Stimulated activated CD8-positive, alpha-beta memory T cell treated with anti-CD3 and anti-CD28 coated beads, Interleukin-12 subunit alpha, Interleukin-12 subunit beta, amount 100 ng/mL, for 1 hour (primary cell): ENCODE measurements around the gene HMCN1.

Experiments used
- DNase-seq: peaks from one replicate; pipeline ENCODE4 v3.0.0-alpha.2; 2020; ENCODE audit warnings: low read depth

HMCN1 gene

DNA sequence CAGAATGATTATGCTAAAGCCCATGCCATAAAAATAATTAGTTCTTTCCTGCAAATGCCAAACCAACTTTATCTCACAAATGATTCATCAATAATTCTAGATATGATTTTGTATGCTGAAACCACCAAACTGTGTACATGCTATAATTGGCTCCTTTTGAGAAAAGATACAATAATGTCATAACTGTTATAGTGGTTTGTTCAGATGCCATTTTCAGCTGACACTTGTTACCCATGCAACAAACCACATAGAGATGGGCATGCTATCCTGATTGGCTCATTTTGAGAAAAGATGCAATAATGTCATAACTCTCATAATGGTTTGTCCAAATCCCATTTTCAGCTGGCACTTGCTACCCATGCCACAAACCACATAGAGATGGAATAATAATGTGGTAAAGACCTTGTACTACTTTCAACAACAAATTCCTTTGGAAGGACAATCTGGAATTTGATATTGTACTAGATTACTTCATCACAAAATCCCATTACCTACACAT is 357.1 kb downstream of the HMCN1 start:
- no peak for DNase-seq

DNA sequence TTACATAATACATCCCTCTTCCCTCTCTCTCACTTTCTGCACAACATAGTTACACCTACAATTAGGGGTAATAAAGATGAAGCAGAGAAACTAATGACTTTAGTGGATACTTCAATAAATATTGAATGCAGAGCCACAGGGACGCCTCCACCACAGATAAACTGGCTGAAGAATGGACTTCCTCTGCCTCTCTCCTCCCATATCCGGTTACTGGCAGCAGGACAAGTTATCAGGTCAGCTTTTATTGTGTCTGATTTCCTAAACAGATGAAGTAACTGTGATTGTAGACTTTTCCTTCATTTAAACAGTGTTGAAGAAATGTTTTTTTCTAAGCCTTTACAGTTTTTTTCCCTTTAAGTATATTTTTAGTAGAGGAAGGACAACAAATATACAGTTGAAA is 359.2 kb downstream of the HMCN1 start:
- no peak for DNase-seq

DNA sequence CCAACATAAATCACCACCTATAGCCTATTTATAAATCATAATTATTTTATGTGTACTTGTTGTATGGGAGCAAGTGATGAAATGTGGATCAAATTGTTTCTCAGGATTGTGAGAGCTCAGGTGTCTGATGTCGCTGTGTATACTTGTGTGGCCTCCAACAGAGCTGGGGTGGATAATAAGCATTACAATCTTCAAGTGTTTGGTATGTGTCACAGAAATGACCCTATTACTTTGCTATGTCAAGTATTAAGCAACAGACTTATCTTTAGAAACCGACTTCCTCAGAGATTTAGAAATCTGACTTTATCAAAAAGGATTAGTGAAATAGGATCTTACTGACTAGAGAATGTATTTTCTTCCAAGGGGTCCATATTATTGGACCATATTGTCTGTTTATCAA is 360.0 kb downstream of the HMCN1 start:
- no peak for DNase-seq

DNA sequence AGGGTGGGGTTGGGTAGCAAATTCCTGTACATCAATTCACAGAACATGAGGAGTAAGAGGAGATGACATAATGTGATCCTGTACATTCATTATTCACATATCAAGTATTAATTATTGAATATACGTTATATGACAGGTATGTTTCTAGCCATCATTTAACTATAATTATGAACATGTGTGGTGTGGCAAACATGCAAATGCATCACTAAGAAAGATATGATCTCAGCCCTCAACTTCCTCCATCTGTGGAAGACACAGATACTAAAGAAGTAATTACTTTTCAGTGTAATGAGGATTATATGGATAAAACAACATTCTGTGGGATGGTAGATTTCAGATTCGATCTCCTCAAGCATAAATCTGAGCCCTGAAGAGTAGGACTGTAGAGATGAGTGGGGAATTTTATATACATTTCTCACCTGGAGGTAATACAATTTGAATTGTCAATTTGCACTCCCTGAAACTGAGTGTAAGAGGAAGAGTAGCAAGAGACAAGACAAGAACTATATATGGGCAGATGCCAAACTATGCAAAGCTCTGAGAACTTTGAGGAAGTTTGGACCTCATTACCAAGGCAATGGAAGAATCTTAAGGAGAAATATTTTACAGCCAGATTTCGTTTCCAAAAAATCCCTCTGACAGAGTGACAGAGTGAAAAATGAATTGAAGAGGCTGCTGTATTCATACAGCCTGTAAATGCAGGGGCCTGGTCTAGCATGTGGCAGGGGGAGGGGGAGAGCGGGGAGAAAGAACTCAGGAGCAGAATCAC is 365.3 kb downstream of the HMCN1 start:
- no peak for DNase-seq

DNA sequence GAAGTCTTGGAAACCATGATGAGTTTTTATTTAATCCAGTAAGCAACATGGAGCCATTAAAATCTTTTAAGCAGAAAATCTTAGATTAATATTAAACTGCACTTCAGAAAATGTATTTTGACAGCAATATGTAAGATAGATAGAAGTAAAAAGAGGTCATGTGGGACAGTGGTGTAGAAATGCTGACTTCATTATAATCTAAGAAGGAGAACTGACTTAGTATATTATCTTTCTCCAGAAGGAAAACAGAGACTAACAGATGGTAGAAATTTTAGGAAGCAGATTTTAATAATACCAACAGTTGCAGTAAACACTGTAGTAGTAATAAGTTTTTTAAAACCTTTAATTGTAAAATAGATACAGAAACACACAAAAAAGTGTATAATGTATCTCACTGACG is 367.9 kb downstream of the HMCN1 start:
- no peak for DNase-seq

GRCh38 chr1:186102547-186103148 is 368.5 kb downstream of the HMCN1 start:
- DNase-seq, result no peak

DNA sequence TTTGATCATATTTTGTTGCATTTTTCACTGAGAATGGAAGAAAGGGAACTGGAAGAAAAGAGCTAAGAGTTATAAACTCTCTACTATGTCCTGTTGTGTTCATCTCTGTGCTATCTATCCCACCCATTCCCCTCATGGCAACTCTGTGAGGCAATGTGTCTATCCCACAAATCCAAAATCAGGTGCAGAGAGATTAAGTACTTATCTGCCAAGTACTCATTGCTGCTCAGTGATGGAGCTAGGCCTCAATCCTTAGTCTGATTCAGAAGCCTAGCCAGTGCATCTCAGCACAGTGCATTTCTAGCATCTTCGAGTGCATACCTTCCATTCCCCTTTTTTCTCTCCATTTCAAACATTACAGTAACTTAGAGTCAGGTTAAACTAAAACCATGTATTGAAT is 370.3 kb downstream of the HMCN1 start:
- DNase-seq, result no peak

DNA sequence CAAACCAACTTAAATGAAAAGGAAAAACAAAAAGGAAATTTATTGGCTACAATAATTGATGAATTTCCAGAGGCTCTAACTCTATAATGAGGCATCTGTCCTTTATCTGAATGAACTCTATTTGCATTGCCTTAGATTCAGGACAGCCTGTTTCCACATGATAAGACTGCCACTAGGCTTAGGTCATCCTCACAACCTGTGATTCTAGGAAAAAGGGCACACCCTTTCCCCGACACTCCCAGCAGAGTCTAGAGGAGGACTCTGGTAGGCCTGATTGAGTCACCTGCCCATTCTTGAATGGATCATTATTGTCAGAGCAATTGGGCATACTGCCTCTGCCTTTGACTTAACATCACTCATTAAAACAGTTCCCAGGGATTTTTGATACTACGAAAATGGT is 378.1 kb downstream of the HMCN1 start:
- no peak for DNase-seq

DNA sequence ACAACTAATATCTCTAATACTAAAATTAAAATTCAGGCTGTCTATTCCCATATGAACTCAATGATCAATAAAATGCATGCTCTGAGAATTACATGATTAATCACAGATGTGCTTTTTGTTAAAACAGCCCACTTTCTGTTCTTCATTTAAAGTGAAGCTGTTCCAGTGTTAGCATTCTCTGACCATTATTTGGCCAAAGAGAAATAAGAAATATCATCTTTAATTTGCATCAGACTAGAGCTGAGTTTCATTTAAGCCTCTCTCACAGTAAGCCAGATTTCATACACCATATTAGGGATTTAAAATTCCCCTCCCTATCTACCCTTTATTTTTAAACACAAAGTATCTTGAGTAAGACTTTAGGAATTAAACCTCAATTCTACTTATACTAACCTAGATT is 379.3 kb downstream of the HMCN1 start:
- no peak for DNase-seq

DNA sequence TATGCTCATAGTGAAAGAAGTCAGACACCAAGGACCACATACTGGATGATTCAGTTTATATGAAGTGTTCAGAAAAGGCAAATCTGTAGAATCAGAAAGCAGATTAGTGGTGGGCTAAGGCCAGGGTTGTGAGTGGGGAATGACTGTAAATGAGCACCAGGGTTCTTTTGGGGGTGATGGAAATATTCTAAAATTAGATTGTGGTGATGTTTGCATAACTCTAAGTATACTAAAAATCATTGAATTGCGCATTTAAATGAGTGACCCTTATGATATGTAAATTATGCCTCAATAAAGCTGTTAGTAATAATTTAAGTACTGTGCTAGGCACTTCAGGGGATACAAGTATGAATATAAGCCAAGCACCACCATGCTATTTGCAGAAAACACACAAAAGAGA is 384.5 kb downstream of the HMCN1 start:
- no peak for DNase-seq

DNA sequence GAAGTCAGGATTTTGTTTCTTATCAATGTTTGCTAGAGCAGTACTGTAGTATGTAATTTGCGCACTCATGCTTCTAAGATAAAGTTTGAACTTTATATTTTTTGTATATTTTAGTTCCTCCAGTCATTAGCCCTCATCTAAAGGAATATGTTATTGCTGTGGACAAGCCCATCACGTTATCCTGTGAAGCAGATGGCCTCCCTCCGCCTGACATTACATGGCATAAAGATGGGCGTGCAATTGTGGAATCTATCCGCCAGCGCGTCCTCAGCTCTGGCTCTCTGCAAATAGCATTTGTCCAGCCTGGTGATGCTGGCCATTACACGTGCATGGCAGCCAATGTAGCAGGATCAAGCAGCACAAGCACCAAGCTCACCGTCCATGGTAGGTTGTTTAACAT is 388.6 kb downstream of the HMCN1 start:
- DNase-seq, result no peak

GRCh38 chr1:186125035-186125434 is 390.8 kb downstream of the HMCN1 start:
- no peak for DNase-seq

DNA sequence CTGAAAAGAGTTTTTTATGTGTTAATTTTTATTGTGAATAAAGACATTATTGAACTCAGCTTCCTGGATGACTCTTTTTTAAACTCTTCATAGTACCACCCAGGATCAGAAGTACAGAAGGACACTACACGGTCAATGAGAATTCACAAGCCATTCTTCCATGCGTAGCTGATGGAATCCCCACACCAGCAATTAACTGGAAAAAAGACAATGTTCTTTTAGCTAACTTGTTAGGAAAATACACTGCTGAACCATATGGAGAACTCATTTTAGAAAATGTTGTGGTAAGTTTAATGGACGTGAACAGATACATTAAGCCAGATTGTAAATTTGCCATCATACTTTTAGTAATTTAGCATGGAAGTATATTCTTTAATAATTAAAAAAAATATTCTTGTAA is 391.3 kb downstream of the HMCN1 start:
- no peak for DNase-seq

- DNase-seq, result no peak
These were observed 395.6 kb downstream of the HMCN1 start for GRCh38 chr1:186129758-186130157.

- no peak for DNase-seq
These were observed 404.9 kb downstream of the HMCN1 start for GRCh38 chr1:186139115-186139514.

DNA sequence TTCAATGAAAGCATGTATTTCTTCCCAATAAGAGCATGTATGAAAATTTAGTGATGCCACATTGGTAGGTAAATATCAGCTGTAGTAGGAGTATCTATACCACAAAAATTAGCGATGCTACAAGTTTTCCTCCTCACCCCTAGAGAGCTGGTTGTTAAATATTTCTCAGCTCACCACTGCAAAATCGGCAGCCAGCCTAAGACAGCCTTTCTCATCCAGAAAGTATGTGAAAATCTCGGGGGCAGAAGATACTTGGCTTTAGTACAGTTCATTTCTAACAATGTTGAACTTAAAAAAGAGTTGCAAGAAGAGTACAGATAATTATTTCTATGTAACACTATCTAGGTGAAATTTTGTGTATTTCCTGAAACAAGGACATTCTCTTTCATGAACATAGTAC is 405.5 kb downstream of the HMCN1 start:
- DNase-seq, result no peak

DNA sequence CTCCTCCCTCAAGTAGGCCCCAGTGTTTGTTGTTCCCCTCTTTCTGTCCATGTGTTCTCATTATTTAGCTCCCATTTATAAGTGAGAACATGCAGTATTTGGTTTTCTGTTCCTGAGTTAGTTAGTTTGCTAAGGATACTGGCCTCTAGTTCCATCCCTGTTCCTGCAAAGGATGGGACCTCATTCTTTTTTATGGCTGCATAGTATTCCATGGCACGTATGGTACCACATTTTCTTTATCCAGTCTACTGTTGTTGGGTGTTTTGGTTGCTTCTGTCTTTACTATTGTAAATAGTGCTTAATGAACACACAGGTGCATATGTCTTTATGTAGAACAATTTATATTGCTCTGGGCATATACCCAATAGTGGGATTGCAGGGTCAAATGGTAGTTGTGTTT is 408.0 kb downstream of the HMCN1 start:
- DNase-seq, result no peak

- DNase-seq, result no peak
These were observed 408.7 kb downstream of the HMCN1 start for GRCh38 chr1:186142916-186143315.

GRCh38 chr1:186143481-186143880 is 409.3 kb downstream of the HMCN1 start:
- no peak for DNase-seq

GRCh38 chr1:186144505-186144904 is 410.3 kb downstream of the HMCN1 start:
- no peak for DNase-seq

DNA sequence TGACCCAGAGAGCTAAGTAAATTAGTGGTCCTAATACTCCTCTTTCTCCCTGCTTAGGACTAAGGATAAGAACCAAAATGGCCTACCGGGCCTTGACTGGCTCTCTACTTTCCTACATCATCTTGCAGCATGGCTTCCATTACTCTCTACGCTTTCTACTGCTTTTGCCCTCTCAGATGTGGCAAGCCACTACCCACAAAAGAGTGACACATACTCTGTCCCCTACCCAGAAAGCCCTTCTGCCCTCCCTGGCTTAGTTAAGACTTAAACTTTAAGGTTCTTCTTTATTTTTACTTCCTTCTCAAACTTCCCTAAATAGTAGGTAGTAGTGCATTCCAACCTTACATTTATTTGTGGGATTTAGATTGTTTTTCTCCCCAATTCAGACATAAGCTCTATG is 412.8 kb downstream of the HMCN1 start:
- no peak for DNase-seq

DNA sequence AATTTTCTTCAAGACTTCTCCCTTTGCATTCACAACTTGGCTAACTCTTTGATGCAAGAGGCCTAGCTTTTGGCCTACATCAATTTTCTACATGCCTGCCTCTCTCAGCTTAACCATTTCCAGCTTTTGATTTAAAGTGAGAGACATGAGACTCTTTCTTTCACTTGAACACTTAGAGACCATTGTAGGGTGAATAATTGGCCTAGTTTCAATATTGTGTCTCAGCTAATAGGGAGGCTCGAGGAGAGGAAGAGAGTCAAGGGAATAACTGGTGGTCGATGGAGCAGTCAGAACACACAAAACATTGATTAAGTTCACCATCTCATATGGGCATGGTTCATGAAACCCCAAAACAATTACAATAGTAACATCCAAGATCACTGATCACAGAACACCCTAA is 415.4 kb downstream of the HMCN1 start:
- no peak for DNase-seq

- no peak for DNase-seq
These were observed 418.0 kb downstream of the HMCN1 start for GRCh38 chr1:186152227-186152619.
